ENCODE results near the gene ABCC4. TPM values are rescaled to one million over a fixed set of nuclear protein-coding genes. Genes with fewer than 3 reads are reported as not detected.
A peak's percentile ranks its signal among the peaks of the same experiment; 100 is the strongest.
"Not testable (repeated sequence)": the region's sequence is repeated elsewhere in the genome, so short reads cannot be mapped to it uniquely, and the experiment has no call there.

The ABCC4 gene
- total RNA-seq, 1 donor from 2014 or later = 10.6 TPM

DNA sequence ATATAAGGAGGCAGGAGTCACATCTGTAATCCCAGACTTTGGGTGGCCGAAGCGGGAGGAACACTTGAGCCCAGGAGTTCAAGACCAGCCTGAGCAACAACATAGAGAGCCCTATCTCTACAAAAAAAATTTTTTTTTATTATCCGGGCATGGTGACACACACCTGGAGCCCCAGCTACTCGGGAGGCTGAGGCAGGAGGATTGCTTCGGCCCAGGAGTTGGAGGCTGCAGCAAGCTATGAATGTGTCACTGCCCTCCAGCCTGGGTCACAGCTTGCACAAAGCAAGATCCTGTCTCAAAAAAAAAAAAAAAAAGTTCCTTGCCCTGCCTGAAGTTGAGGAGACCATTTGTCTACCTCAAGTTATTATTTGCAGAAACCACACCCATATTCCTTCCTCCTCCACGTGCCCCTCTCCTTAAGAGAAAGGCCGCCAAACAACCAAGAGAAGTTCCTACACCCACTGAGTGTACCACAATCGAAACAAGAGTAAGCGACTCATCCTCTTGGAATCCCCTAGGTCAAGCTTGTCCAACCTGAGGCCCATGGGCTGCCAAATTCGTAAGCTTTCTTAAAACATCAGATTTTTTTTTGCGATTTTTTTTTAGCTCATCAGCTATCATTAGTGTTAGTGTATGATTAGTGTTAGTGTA, 2.2 kb downstream of the ABCC4 start:
- Mint-ChIP-seq H3K4me3 (ENCODE audit: unreplicated experiment) (no peak overlapping the region), H3K4me1 (ENCODE audit: low read depth) (peaks cover 34% of the 10 kb centered on the region), H3K27ac (ENCODE audit: unreplicated experiment) (peak overlapping the region; percentile 8), H3K27me3 (ENCODE audit: low read depth) (no peaks in the 10 kb centered on the region), H3K36me3 (ENCODE audit: low read depth) (no peaks in the 10 kb centered on the region), H3K9me3 (ENCODE audit: low read depth) (no peaks in the 10 kb centered on the region)
- TF ChIP-seq, protein P1, sequence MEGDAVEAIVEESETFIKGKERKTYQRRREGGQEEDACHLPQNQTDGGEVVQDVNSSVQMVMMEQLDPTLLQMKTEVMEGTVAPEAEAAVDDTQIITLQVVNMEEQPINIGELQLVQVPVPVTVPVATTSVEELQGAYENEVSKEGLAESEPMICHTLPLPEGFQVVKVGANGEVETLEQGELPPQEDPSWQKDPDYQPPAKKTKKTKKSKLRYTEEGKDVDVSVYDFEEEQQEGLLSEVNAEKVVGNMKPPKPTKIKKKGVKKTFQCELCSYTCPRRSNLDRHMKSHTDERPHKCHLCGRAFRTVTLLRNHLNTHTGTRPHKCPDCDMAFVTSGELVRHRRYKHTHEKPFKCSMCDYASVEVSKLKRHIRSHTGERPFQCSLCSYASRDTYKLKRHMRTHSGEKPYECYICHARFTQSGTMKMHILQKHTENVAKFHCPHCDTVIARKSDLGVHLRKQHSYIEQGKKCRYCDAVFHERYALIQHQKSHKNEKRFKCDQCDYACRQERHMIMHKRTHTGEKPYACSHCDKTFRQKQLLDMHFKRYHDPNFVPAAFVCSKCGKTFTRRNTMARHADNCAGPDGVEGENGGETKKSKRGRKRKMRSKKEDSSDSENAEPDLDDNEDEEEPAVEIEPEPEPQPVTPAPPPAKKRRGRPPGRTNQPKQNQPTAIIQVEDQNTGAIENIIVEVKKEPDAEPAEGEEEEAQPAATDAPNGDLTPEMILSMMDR (IDR thresholded peaks at IDR 0.05) = no peak
- no peak for DNase-seq (ENCODE audit: low spot score)

DNA sequence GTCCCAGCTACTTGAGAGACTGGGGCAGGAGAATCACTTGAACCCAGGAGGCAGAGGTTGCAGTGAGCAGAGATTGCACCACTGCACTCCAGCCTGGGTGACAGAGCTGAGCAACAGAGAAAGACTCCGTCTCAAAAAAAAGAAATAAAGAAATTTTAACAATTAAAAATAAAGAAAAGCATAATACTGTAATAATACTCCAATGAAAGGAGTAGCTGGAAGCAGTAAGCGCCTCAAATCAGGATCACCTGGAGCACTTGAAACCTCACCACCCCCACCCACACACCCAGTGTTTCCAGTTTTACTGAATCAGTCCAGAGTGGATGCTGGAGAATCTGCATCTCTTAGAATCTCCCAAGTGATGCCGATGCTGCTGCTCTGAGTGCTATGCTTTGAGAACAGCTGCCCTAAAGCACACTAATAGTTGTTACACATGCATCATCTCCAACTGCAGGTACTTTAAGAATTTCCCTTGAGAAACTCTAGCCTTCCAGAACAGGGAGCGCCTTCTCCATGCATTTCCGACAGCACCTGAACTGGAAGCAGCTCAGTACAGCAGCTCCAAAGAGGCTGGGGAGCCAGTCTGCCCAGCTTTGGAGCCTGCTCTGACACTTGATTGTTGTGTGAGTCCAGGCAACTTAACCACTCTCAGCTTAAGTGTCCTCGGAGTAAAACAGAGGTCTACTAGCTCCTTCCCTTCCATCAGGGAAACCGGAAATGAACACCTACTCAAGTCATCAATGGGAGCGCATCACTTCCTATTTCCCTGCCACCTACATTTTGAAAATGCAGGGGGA, 2.9 kb downstream of the ABCC4 start:
- Mint-ChIP-seq H3K27me3 (ENCODE audit: low read depth) (no peaks in the 10 kb centered on the region), H3K4me3 (ENCODE audit: unreplicated experiment) (no peak overlapping the region), H3K4me1 (ENCODE audit: low read depth) (peaks cover 34% of the 10 kb centered on the region)

DNA sequence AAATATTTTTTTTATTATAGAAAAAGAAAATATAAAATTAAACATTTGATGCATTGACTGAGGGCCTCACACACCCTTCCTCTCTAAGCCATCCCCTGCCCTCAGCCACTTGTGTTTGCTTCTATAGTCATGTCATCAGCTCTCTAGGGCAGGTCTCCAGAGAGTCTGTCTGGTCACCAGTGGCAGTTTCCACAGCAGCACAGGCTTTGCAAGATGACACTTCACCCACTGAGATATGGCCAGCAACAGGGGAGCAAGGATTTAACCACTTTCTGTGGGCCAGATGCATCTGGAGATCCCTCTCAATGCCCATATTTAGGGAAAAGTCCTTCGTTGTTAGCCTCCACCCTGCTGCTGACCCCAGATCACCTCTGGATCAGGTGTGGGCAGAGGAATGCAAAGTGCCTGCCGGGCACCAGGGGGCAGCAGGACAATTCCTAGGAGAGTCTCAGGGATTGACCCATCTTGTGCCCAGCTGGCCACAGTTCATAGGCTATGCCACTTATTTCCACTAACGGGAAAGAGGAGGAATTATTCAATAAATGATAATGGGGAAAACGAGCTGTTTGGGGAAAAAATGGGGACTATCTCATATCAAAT, 4.8 kb downstream of the ABCC4 start:
- Mint-ChIP-seq H3K9me3 (ENCODE audit: low read depth) (no peaks in the 10 kb centered on the region), H3K27me3 (ENCODE audit: low read depth) (no peaks in the 10 kb centered on the region), H3K4me1 (ENCODE audit: low read depth) (peaks cover 29% of the 10 kb centered on the region), H3K36me3 (ENCODE audit: low read depth) (no peaks in the 10 kb centered on the region), H3K4me3 (ENCODE audit: unreplicated experiment) (no peak overlapping the region), H3K27ac (ENCODE audit: unreplicated experiment) (no peak overlapping the region)
- no peak for DNase-seq (ENCODE audit: low spot score)
- TF ChIP-seq, protein P1 (IDR thresholded peaks at IDR 0.05) = peak; percentile 76

More for the DNA sequence above, 2.9 kb downstream of the ABCC4 start:
- TF ChIP-seq, protein P1 (IDR thresholded peaks at IDR 0.05) = no peak
- Mint-ChIP-seq H3K27ac (ENCODE audit: unreplicated experiment) (no peak overlapping the region), H3K9me3 (ENCODE audit: low read depth) (no peaks in the 10 kb centered on the region), H3K36me3 (ENCODE audit: low read depth) (no peaks in the 10 kb centered on the region)
- no peak for DNase-seq (ENCODE audit: low spot score)

DNA sequence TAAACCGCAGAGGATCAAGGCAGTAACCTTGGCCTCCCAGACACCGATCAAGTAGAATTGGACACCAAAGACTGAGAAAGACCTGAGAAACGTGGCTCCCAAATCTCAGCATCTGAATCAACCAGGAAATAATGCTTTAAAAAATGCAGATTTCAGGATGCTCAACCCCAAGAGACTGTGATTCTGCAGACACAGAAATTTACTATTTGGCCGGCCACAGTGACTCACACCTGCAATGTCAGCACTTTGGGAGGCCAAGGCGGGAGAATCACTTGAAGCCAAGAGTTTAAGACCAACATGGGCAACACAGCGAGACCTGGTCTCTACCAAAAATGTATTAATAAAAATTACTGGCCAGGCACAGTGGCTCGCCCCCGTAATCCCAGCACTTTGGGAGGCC, 6.2 kb downstream of the ABCC4 start:
- Mint-ChIP-seq H3K27ac (ENCODE audit: unreplicated experiment) (no peak overlapping the region), H3K9me3 (ENCODE audit: low read depth) (no peaks in the 10 kb centered on the region), H3K4me3 (ENCODE audit: unreplicated experiment) (no peak overlapping the region), H3K36me3 (ENCODE audit: low read depth) (no peaks in the 10 kb centered on the region), H3K4me1 (ENCODE audit: low read depth) (peaks cover 23% of the 10 kb centered on the region), H3K27me3 (ENCODE audit: low read depth) (no peaks in the 10 kb centered on the region)
- TF ChIP-seq, protein P1 (IDR thresholded peaks at IDR 0.05) = no peak
- no peak for DNase-seq (ENCODE audit: low spot score)

DNA sequence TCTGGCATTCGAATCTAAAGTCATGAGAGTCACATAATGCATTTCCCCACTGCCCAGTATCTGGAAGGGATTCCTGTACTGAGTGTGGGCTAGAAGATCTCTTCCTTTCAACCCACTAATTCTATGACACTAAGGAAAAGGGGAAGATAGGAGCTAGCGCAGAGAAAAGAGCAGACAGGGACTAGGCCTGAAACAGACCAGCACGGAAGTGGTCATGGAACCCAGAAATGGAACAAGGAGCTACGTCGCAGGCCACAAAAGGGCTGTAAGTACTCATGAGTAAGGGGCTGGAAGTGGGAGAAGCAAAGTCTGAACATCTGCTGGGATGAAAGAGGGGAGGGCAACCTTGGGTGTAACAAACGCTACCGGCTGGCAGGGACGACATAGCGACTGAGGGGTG, 8.6 kb downstream of the ABCC4 start:
- Mint-ChIP-seq H3K27me3 (ENCODE audit: low read depth) (no peaks in the 10 kb centered on the region), H3K9me3 (ENCODE audit: low read depth) (no peaks in the 10 kb centered on the region), H3K36me3 (ENCODE audit: low read depth) (no peaks in the 10 kb centered on the region), H3K4me3 (ENCODE audit: unreplicated experiment) (no peak overlapping the region), H3K27ac (ENCODE audit: unreplicated experiment) (no peak overlapping the region), H3K4me1 (ENCODE audit: low read depth) (peaks cover 19% of the 10 kb centered on the region)
- TF ChIP-seq, protein P1 (IDR thresholded peaks at IDR 0.05) = no peak
- DNase-seq (ENCODE audit: low spot score) = no peak

DNA sequence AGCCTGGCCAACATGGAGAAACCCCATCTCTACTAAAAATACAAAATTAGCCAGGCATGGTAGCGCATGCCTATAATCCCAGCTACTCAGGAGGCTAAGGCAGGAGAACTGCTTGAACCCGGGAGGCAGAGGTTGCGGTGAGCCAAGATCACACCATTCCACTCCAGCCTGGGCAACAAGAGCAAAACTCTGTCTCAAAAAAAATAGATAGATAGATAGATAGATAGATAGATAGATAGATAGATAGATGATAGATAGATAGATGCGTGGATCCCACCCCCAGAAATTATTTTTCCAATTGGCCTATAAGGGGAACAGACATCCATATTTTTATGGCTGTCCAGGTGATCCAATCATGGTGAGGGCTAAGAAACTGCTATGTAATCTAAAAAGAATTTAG, 11.3 kb downstream of the ABCC4 start:
- H3K36me3 Mint-ChIP-seq (ENCODE audit: low read depth); DNase-seq (ENCODE audit: low spot score); H3K27me3 Mint-ChIP-seq (ENCODE audit: low read depth); H3K4me1 Mint-ChIP-seq (ENCODE audit: low read depth); H3K9me3 Mint-ChIP-seq (ENCODE audit: low read depth); H3K27ac Mint-ChIP-seq (ENCODE audit: unreplicated experiment); H3K4me3 Mint-ChIP-seq (ENCODE audit: unreplicated experiment): not testable (repeated sequence)
